Heart right ventricle (tissue), 16 donors: ENCODE results near the gene AFF1. TPM values are rescaled to one million over a fixed set of nuclear protein-coding genes. Genes with fewer than 3 reads are reported as not detected.

ENCODE experiments used
- ATAC-seq, 8 donors: fragments of 200-7000 bp; cut with Tn5 transposase; one replicate each; pipeline ENCODE4 v1.9.1; 2020; ENCODE audit warnings: mild to moderate bottlenecking in 8 of 8, moderate library complexity in 8 of 8, moderate number of reproducible peaks in 1 of 8
- DNase-seq, 2 donors: peaks; one replicate each; pipeline ENCODE4 v3.0.0-alpha.2; 2020
- H3K27ac ChIP-seq, 10 donors: fragments of 200-600 bp; sonication (generic) in 2 of 10; one replicate each; pipeline versions ENCODE4 v1.5.0 to v1.8.0; 2020 to 2022; ENCODE audit warnings: mild to moderate bottlenecking in 3 of 10
- H3K27me3 ChIP-seq, 7 donors: fragments of 200-600 bp; one replicate each; pipeline ENCODE4 v1.8.0; 2021 to 2022; ENCODE audit warnings: mild to moderate bottlenecking in 2 of 7
- H3K36me3 ChIP-seq, 9 donors: fragments of 200-600 bp; sonication (generic) in 1 of 9; one replicate each; pipeline versions ENCODE4 v1.5.0 to v1.8.0; 2020 to 2022; ENCODE audit warnings: mild to moderate bottlenecking in 2 of 9
- H3K4me1 ChIP-seq, 9 donors: fragments of 200-600 bp; sonication (generic) in 1 of 9; one replicate each; pipeline versions ENCODE4 v1.5.0 to v1.8.0; 2020 to 2022; ENCODE audit warnings: mild to moderate bottlenecking in 4 of 9
- H3K4me3 ChIP-seq, 10 donors: fragments of 200-600 bp; sonication (generic) in 2 of 10; one replicate each; pipeline versions ENCODE4 v1.5.0 to v1.8.0; 2020 to 2022; ENCODE audit warnings: mild to moderate bottlenecking in 7 of 10, moderate library complexity in 2 of 10
- H3K9me3 ChIP-seq, 11 donors: fragments of 200-600 bp in 10 of 11; sonication (generic) in 2 of 11; one replicate each; pipeline versions ENCODE4 v1.5.0 to v1.8.0; 2013 to 2022; ENCODE audit warnings: mild to moderate bottlenecking in 2 of 11, control low read depth in 1 of 11, moderate library complexity in 1 of 11
- CTCF ChIP-seq, 9 donors: fragments of 200-600 bp; sonication (generic) in 2 of 9; IDR thresholded peaks; one replicate each; pipeline versions ENCODE4 v1.5.0 to v1.8.0; 2021 to 2022; ENCODE audit warnings: antibody characterized with exemption in 9 of 9, mild to moderate bottlenecking in 5 of 9, moderate library complexity in 1 of 9
- WGBS, 2 donors: extraction: QIAGEN DNeasy Blood & Tissue Kit; methylation state at CpG; one replicate each; pipeline ENCODE4 v1.1.7; 2013; ENCODE audit warnings: inconsistent platforms in 1 of 2; 5-methylcytosine and 5-hydroxymethylcytosine counted together
- intact Hi-C, 10 donors: fragments of 100-400 bp; cut with DNase I; formaldehyde crosslinking; loops; one replicate each; pipeline versions ENCODE4 v1.11.1 to v1.14.2; 2022
- polyA plus RNA-seq, 2 donors: library from polyadenylated mRNA; stranded (reverse); fragments of 200-250 nt; gene quantifications; one replicate each; pipeline ENCODE4 v1.2.3, GENCODE V29; 2013
- total RNA-seq, 10 donors: library from RNA; stranded (reverse); fragmentation: NEBNext Ultra II Directional in 3 of 10; extraction: Animal tissue kit (Norgen Biotek cat#: 25700) in 3 of 10; gene quantifications; one replicate each; pipeline versions ENCODE4 v1.2.1 to v1.2.4, GENCODE V29; 2021 to 2023
- donor health status: Arrhythmogenic right ventricular cardiomyopathy.
- donor health status: ischemic (EF 13 %, LVEDD 7.1; RV severe dilation, severe dysfunction).
- donor health status: healthy with polysubstance abuse.
- donor health status: DM: no; HTN: yes; CAD: no.
- donor health status: DM: no; HTN: no; CAD: no.
- donor health status: ischemic (EF 25% LVEDD 6.9; RV normal size, moderate dysfunction).
- donor health status: ischemic (EF 25% LVEDD 5.7; RV mildly dilated, moderate dysfunction).
- donor health status: healthy.
- donor health status: DM: yes; HTN: yes; CAD: no.
- donor health status: Ischemic cardiomyopathy.
- donor health status: ischemic (EF 35%, LVEDD 5.7; RV mildly dilated, moderate dysfunction).
- donor health status: nonischemic (EF 11% LVEDD 7.7; RV severe dilation, severe dysfunction).
- donor health status: DM: yes; HTN: yes; CAD: no.
- donor health status: PGD.
- donor health status: ischemic (EF 29% LVEDD 5.4; RV normal size, mild dysfunction).
- donor health status: nonischemic (EF 23%, LVEDD 6.1; RV moderate dilation, normal function).

AFF1 gene
- total and polyA plus RNA-seq, 12 donors: 44.4 to 90.2 (median 74.5) TPM

- H3K4me1 ChIP-seq: peaks cover 4 to 56% (median 45%) of the 10 kb centered on the region in 9 donors
These were observed 67.9 kb downstream of the AFF1 start for GRCh38 chr4:87002682-87003043.

GRCh38 chr4:87003266-87003665, 68.5 kb downstream of the AFF1 start:
- intact Hi-C loops: loop anchor here in 4 of 10 donors (5.0 to 10.0 kb wide), 4 partner anchors 51 to 212 kb away; no protein-coding TSS in a partner anchor
- WGBS, 2 donors: 98 to 99% methylated on average over 2 of the region's 2 CpGs
- Histone ChIP-seq H3K4me1 (peaks cover 4 to 54% (median 45%) of the 10 kb centered on the region in 9 donors), H3K27ac (no peak overlapping the region), H3K9me3 (no peaks in the 10 kb centered on the region), H3K27me3 (no peaks in the 10 kb centered on the region), H3K36me3 (no peaks in the 10 kb centered on the region), H3K4me3 (no peak overlapping the region)
- DNase-seq (no peak), ATAC-seq (no peak)
- no peak for TF ChIP-seq CTCF (IDR thresholded peaks at IDR 0.05)

More at GRCh38 chr4:87002682-87003043, 67.9 kb downstream of the AFF1 start:
- Histone ChIP-seq H3K27me3 (no peaks in the 10 kb centered on the region), H3K36me3 (no peaks in the 10 kb centered on the region), H3K9me3 (no peaks in the 10 kb centered on the region), H3K27ac (no peak overlapping the region), H3K4me3 (no peak overlapping the region)
- no peak for ATAC-seq
- no peak for TF ChIP-seq CTCF (IDR thresholded peaks at IDR 0.05)
- DNase-seq: no peak
- intact Hi-C loops: loop anchor here in 4 of 10 donors (5.0 to 10.0 kb wide), 4 partner anchors 50 to 212 kb away; no protein-coding TSS in a partner anchor
- 94 to 95% methylated on average over 6 of the region's 6 CpGs for WGBS, 2 donors

- DNase-seq (no peak), ATAC-seq (no peak)
- H3K27ac ChIP-seq: peak overlapping the region in 8 of 10 donors; percentile 97 to 99 (median 98)
- 90 to 97% methylated on average over 1 of the region's 1 CpG for WGBS, 2 donors
- intact Hi-C loops: loop anchor here in 9 of 10 donors (5.0 to 10.0 kb wide), 9 partner anchors 42 to 209 kb away; partner anchors contain the start of gene AFF1 (in 2 of the 9)
- no peaks in the 10 kb centered on the region for H3K9me3 ChIP-seq
- peaks cover 4 to 54% (median 45%) of the 10 kb centered on the region in 9 donors for H3K4me1 ChIP-seq
- peak overlapping the region in 6 of 10 donors; percentile 72 to 82 (median 76) for H3K4me3 ChIP-seq
- no peaks in the 10 kb centered on the region for H3K36me3 ChIP-seq
- H3K27me3 ChIP-seq: no peaks in the 10 kb centered on the region
- no peak for TF ChIP-seq CTCF (IDR thresholded peaks at IDR 0.05)
These were observed 70.5 kb downstream of the AFF1 start for GRCh38 chr4:87005369-87005689.

DNA sequence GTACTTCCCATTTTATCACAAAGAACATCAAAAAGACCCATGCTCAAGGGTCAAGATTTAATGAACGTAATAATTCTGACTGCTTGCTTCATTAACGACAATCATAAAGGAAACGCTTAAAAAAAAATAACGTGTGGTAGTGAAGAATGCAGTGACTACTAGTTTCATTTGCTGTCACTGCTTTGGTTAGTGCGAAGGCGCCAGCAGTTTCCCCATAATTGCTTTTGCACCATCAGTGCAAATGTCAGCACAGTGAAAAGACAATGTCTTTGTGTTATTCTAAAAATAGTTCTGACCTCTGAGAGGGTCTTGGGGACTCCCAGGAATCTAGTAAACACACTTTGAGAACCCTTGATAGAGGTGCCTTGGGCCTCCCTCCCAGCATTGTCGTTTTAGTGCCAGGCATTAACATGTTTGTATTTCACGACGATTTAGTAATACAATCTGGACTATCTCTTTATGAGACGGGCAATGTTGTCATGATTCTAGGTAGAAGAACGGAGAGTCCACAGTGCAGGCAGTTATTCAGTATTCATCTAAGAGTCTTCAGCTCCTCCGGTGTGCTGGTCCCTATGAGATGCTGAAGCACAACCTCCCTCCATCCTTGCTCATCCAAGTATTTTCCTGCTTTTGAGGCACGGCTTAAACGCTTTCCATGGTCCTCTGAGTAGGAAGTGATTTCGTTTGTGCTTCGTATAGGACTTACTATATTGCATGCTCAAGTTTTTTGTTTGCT, 71.0 kb downstream of the AFF1 start:
- peak overlapping the region; percentile 97 to 99 (median 98) for H3K27ac ChIP-seq
- WGBS, 2 donors: 13 to 14% methylated on average over 16 of the region's 16 CpGs
- intact Hi-C loops: loop anchor here (2.0 to 10.0 kb wide), 14 partner anchors 41 to 215 kb away; partner anchors contain the start of genes AFF1 (in 8 of the 10) and KLHL8 (in 1 of the 10)
- ATAC-seq (peak in 5 of 8 donors; percentile 1 to 16 (median 3)), DNase-seq (no peak)
- H3K27me3 ChIP-seq: no peaks in the 10 kb centered on the region
- H3K36me3 ChIP-seq: no peaks in the 10 kb centered on the region
- H3K4me3 ChIP-seq: peak overlapping the region; percentile 72 to 90 (median 79)
- no peak for TF ChIP-seq CTCF (IDR thresholded peaks at IDR 0.05)
- H3K9me3 ChIP-seq: no peaks in the 10 kb centered on the region
- H3K4me1 ChIP-seq: peaks cover 4 to 56% (median 42%) of the 10 kb centered on the region in 9 donors
